Liver (tissue), 9 donors: ENCODE data around the gene C14orf119. TPM values are rescaled to one million over a fixed set of nuclear protein-coding genes. Genes with fewer than 3 reads are reported as not detected.

Source experiments
- DNase-seq: peaks from one replicate; pipeline ENCODE4 v3.0.0-alpha.2; 2017; ENCODE audit warnings: low spot score
- H3K27ac ChIP-seq, 2 donors: one replicate each; pipeline ENCODE4 v1.7.0; 2013; ENCODE audit warnings: inconsistent platforms in 2 of 2, low read length in 2 of 2, control low read depth in 1 of 2, low read depth in 1 of 2, mild to moderate bottlenecking in 1 of 2
- H3K27me3 ChIP-seq, 4 donors: one replicate each; pipeline versions ENCODE4 v1.6.1 to v1.7.0; 2013; ENCODE audit warnings: low read length in 3 of 4, inconsistent platforms in 1 of 4, mild to moderate bottlenecking in 1 of 4, moderate library complexity in 1 of 4; ENCODE audit not compliant: control insufficient read depth in 4 of 4, insufficient read depth in 4 of 4
- H3K36me3 ChIP-seq, 4 donors: one replicate each; pipeline versions ENCODE4 v1.6.1 to v1.7.0; 2013; ENCODE audit warnings: low read length in 3 of 4, mild to moderate bottlenecking in 3 of 4, low read depth in 1 of 4, moderate library complexity in 1 of 4; ENCODE audit not compliant: control insufficient read depth in 4 of 4, insufficient read depth in 3 of 4
- H3K4me1 ChIP-seq, 4 donors: one replicate each; pipeline versions ENCODE4 v1.6.1 to v1.7.0; 2013; ENCODE audit warnings: low read length in 3 of 4, mild to moderate bottlenecking in 3 of 4, moderate library complexity in 1 of 4; ENCODE audit not compliant: control insufficient read depth in 4 of 4, insufficient read depth in 4 of 4
- H3K4me3 ChIP-seq, 3 donors: one replicate each; pipeline versions ENCODE4 v1.6.1 to v1.7.0; 2013; ENCODE audit warnings: low read length in 3 of 3, control low read depth in 1 of 3, low read depth in 1 of 3, mild to moderate bottlenecking in 1 of 3
- H3K9ac ChIP-seq, 2 donors: one replicate each; pipeline ENCODE4 v1.7.0; 2013; ENCODE audit warnings: low read length in 2 of 2, mild to moderate bottlenecking in 2 of 2, moderate library complexity in 2 of 2, control low read depth in 1 of 2, low read depth in 1 of 2
- H3K9me3 ChIP-seq, 4 donors: one replicate each; pipeline versions ENCODE4 v1.6.1 to v1.7.0; 2013; ENCODE audit warnings: low read length in 3 of 4; ENCODE audit not compliant: control insufficient read depth in 4 of 4
- FOXA1 ChIP-seq: IDR thresholded peaks from 2 replicates; pipeline ENCODE4 v1.6.1; 2016; ENCODE audit warnings: antibody characterized with exemption
- FOXA2 ChIP-seq: IDR thresholded peaks from 2 replicates; pipeline ENCODE4 v1.6.1; 2016; ENCODE audit warnings: antibody characterized with exemption
- GABPA ChIP-seq, 2 donors: IDR thresholded peaks in 1 of 2; conservative IDR thresholded peaks in 1 of 2; 2 replicates each; pipeline ENCODE4 v1.6.1; 2016; ENCODE audit warnings: antibody characterized with exemption in 2 of 2, mild to moderate bottlenecking in 1 of 2, moderate library complexity in 1 of 2
- HNF4A ChIP-seq, 2 donors: conservative IDR thresholded peaks; 2 replicates each; pipeline ENCODE4 v1.6.1; 2016; ENCODE audit warnings: antibody characterized with exemption in 2 of 2, mild to moderate bottlenecking in 2 of 2
- HNF4G ChIP-seq: IDR thresholded peaks from 2 replicates; pipeline ENCODE4 v1.6.1; 2016; ENCODE audit warnings: antibody characterized with exemption
- JUND ChIP-seq, 2 donors: IDR thresholded peaks; 2 replicates each; pipeline ENCODE4 v1.6.1; 2016; ENCODE audit warnings: antibody characterized with exemption in 2 of 2
- NR2F2 ChIP-seq: IDR thresholded peaks from 2 replicates; pipeline ENCODE4 v1.6.1; 2016; ENCODE audit warnings: antibody characterized with exemption
- RAD21 ChIP-seq, 2 donors: IDR thresholded peaks; 2 replicates each; pipeline ENCODE4 v1.6.1; 2016; ENCODE audit warnings: antibody characterized with exemption in 2 of 2, mild to moderate bottlenecking in 2 of 2
- REST ChIP-seq: IDR thresholded peaks from 2 replicates; pipeline ENCODE4 v1.6.1; 2016; ENCODE audit warnings: antibody characterized with exemption, mild to moderate bottlenecking
- RXRA ChIP-seq, 2 donors: IDR thresholded peaks; 2 replicates each; pipeline ENCODE4 v1.6.1; 2017 to 2018; ENCODE audit warnings: antibody characterized with exemption in 2 of 2, mild to moderate bottlenecking in 1 of 2
- SP1 ChIP-seq: IDR thresholded peaks from 2 replicates; pipeline ENCODE4 v1.6.1; 2018; ENCODE audit warnings: antibody characterized with exemption, mild to moderate bottlenecking
- TAF1 ChIP-seq: conservative IDR thresholded peaks from 2 replicates; pipeline ENCODE4 v1.6.1; 2016; ENCODE audit warnings: antibody characterized with exemption, mild to moderate bottlenecking
- YY1 ChIP-seq: IDR thresholded peaks from 2 replicates; pipeline ENCODE4 v1.6.1; 2016; ENCODE audit warnings: antibody characterized with exemption, mild to moderate bottlenecking
- WGBS: extraction: QIAGEN DNeasy Blood & Tissue Kit; methylation state at CpG from one replicate; pipeline ENCODE4 v1.1.7; 2013; 5-methylcytosine and 5-hydroxymethylcytosine counted together
- polyA plus RNA-seq, 2 donors: library from polyadenylated mRNA; stranded (reverse) in 1 of 2; unstranded in 1 of 2; fragments of 200-250 nt in 1 of 2; fragments of >200 nt in 1 of 2; fragmentation: Nextera tagmentation in 1 of 2; extraction: Ambion mirVana in 1 of 2; gene quantifications; one replicate each; pipeline versions ENCODE4 v1.2.1 to v1.2.3, GENCODE V29; 2013 to 2015
- total RNA-seq, 2 donors: library from RNA; depleted of rRNA; stranded (reverse); fragments of >200 nt; gene quantifications; one replicate each; pipeline ENCODE4 v1.2.3, GENCODE V29; 2014
- TF ChIP-seq, protein P1 (sequence below): fragments of 150-350 bp; IDR thresholded peaks from 2 replicates; pipeline ENCODE4 v1.5.1; 2017; ENCODE audit warnings: improper control_type of control experiment, low read depth, low read length; ENCODE audit not compliant: missing input control
- TF ChIP-seq, protein P2 (sequence below): IDR thresholded peaks from 2 replicates; pipeline ENCODE4 v1.6.1; 2016; ENCODE audit warnings: antibody characterized with exemption
- TF ChIP-seq, protein P3 (sequence below): IDR thresholded peaks from 2 replicates; pipeline ENCODE4 v1.6.1; 2016; ENCODE audit warnings: antibody characterized with exemption
- TF ChIP-seq, protein P4 (sequence below): IDR thresholded peaks from 2 replicates; pipeline ENCODE4 v1.6.1; 2016; ENCODE audit warnings: antibody characterized with exemption
- donor health status: healthy.
- donor health status: healthy.
- donor health status: healthy.
- donor health status: healthy.
- donor health status: healthy.

C14orf119 gene
- total and polyA plus RNA-seq, 4 donors: 9.0 to 27.1 (median 17.7) TPM

GRCh38 chr14:23125011-23125410 is 29.7 kb downstream of the C14orf119 start:
- Histone ChIP-seq H3K27me3 (no peaks in the 10 kb centered on the region), H3K4me1 (peaks cover 0 to 5% (median 2%) of the 10 kb centered on the region in 4 donors), H3K9ac (no peak overlapping the region), H3K36me3 (no peaks in the 10 kb centered on the region), H3K27ac (no peak overlapping the region), H3K9me3 (no peaks in the 10 kb centered on the region), H3K4me3 (no peak overlapping the region)
- no peak for DNase-seq
- 56% methylated on average over 3 of the region's 3 CpGs for WGBS
- TF ChIP-seq NR2F2: no peak

DNA sequence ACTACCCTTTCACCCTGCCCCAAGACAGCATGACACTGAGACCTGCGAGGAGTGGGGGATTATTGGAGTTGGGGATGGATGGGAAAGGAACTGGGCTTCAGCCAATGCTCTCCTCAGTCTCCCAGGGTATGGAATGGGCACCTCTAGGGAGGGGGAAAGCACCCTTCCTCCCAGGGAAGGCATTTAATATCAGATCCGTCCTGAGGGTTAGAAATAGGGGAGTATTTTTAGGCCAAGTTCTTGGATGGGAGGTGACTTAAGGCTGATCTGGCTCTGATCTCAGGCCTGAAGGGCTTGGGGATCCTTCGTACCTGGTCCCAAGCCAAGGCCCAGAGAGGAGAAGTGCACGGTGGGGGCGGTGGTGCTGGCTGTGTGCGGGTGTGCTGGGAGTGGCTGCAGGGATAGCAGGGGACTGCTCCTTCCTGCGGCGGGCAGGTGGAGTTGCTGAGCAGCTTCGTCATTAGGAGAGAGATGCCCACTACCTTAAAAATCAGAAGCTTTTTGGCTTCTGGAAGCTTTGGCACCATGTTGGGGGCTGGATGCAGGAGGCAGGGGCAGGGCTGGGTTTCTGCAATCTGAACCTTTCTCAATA is 30.7 kb downstream of the C14orf119 start:
- Histone ChIP-seq H3K27me3 (no peaks in the 10 kb centered on the region), H3K9ac (no peak overlapping the region), H3K27ac (no peak overlapping the region), H3K36me3 (no peaks in the 10 kb centered on the region), H3K9me3 (no peaks in the 10 kb centered on the region), H3K4me1 (peaks cover 0 to 4% (median 2%) of the 10 kb centered on the region in 4 donors), H3K4me3 (no peak overlapping the region)
- WGBS: 75% methylated on average over 9 of the region's 9 CpGs
- no peak for DNase-seq
- TF ChIP-seq TAF1 (no peak), RAD21 (IDR thresholded peaks at IDR 0.05) (no peak), JUND (IDR thresholded peaks at IDR 0.05) (no peak), RXRA (IDR thresholded peaks at IDR 0.05) (no peak), HNF4A (conservative IDR thresholded peaks at IDR 0.05) (no peak), FOXA2 (no peak), REST (no peak), HNF4G (no peak), NR2F2 (no peak), YY1 (no peak), SP1 (no peak), FOXA1 (no peak), GABPA (IDR thresholded peaks at IDR 0.05 in 1 of 2, conservative IDR thresholded peaks at IDR 0.05 in 1 of 2) (no peak)
- TF ChIP-seq, protein P1, sequence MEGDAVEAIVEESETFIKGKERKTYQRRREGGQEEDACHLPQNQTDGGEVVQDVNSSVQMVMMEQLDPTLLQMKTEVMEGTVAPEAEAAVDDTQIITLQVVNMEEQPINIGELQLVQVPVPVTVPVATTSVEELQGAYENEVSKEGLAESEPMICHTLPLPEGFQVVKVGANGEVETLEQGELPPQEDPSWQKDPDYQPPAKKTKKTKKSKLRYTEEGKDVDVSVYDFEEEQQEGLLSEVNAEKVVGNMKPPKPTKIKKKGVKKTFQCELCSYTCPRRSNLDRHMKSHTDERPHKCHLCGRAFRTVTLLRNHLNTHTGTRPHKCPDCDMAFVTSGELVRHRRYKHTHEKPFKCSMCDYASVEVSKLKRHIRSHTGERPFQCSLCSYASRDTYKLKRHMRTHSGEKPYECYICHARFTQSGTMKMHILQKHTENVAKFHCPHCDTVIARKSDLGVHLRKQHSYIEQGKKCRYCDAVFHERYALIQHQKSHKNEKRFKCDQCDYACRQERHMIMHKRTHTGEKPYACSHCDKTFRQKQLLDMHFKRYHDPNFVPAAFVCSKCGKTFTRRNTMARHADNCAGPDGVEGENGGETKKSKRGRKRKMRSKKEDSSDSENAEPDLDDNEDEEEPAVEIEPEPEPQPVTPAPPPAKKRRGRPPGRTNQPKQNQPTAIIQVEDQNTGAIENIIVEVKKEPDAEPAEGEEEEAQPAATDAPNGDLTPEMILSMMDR: no peak
- TF ChIP-seq, protein P2, sequence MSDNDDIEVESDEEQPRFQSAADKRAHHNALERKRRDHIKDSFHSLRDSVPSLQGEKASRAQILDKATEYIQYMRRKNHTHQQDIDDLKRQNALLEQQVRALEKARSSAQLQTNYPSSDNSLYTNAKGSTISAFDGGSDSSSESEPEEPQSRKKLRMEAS: no peak
- TF ChIP-seq, protein P3, sequence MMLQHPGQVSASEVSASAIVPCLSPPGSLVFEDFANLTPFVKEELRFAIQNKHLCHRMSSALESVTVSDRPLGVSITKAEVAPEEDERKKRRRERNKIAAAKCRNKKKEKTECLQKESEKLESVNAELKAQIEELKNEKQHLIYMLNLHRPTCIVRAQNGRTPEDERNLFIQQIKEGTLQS: no peak
- TF ChIP-seq, protein P4, sequence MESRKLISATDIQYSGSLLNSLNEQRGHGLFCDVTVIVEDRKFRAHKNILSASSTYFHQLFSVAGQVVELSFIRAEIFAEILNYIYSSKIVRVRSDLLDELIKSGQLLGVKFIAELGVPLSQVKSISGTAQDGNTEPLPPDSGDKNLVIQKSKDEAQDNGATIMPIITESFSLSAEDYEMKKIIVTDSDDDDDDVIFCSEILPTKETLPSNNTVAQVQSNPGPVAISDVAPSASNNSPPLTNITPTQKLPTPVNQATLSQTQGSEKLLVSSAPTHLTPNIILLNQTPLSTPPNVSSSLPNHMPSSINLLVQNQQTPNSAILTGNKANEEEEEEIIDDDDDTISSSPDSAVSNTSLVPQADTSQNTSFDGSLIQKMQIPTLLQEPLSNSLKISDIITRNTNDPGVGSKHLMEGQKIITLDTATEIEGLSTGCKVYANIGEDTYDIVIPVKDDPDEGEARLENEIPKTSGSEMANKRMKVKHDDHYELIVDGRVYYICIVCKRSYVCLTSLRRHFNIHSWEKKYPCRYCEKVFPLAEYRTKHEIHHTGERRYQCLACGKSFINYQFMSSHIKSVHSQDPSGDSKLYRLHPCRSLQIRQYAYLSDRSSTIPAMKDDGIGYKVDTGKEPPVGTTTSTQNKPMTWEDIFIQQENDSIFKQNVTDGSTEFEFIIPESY: no peak
